ENCODE data around the gene CACFD1.

DNA sequence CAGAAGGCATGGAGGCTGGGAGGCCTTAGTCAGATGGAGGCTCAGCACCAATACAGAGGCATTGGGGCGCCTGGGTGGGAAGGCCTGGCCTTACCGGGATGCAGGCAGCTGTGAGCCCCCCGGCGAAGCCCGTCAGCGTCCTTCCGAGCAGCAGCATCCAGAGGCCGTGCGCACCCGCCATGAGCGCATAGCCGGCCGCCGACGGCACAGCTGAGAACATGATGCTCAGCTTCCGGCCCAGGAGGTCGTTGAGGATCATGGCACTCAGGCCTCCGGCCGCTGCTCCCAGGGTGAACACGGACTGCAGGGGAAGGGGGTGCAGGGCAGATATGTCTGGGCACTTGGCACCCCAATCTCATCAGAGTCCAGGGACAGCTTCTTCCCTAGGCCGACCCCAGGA lies 17.2 kb downstream of the CACFD1 start:
- no peak for TF ChIP-seq EP300 (IDR thresholded peaks at IDR 0.05)
- no peak for TF ChIP-seq POLR2A (IDR thresholded peaks at IDR 0.05)
